DOHH2 (cell line): ENCODE measurements around the gene ZNF609.

ENCODE experiments used
- CTCF ChIP-seq: fragments of 200-600 bp; sonication (generic); IDR thresholded peaks from one replicate; pipeline ENCODE4 v1.5.1; 2014; ENCODE audit warnings: antibody characterized with exemption, mild to moderate bottlenecking, low read depth, low read length; ENCODE audit not compliant: poor library complexity, severe bottlenecking
- EZH2phosphoT487 ChIP-seq: fragments of 200-600 bp; sonication (generic); IDR thresholded peaks from 2 replicates; pipeline ENCODE4 v1.6.1; 2017; ENCODE audit warnings: borderline replicate concordance, mild to moderate bottlenecking, antibody characterized with exemption, low read length, moderate library complexity, mixed read lengths

DNA sequence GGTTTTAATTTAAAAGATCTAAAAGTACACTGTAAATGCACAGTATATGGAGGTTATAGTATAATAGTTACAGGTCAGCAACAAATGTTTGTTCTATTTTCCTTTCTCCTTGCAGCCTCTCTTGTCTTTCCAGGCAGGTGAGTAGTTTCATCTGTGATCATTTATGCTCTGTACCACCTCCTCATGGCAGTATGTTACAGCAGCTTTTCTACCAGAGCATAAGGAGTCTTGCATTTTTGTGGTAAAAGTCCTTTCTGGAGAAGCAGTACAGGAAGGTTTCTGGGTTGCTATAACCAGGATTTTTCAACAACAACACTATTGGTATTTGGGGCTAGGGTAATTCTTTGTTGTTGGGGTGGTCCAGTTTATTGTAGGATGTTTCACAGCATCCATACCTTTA is 59.5 kb downstream of the ZNF609 start:
- no peak for TF ChIP-seq CTCF
- TF ChIP-seq EZH2phosphoT487 = no peak
